GM21367 (cell line): Measurements from ENCODE around the gene OTUD5.
A peak's percentile ranks its signal among the peaks of the same experiment; 100 is the strongest.
"Not testable (repeated sequence)": the region's sequence is repeated elsewhere in the genome, so short reads cannot be mapped to it uniquely, and the experiment has no call there.

ENCODE experiments used
- ATAC-seq: cut with Tn5 transposase; IDR thresholded peaks from one replicate; pipeline ENCODE4 v1.9.1; 2021; ENCODE audit not compliant: unreplicated experiment

OTUD5 gene, protein sequence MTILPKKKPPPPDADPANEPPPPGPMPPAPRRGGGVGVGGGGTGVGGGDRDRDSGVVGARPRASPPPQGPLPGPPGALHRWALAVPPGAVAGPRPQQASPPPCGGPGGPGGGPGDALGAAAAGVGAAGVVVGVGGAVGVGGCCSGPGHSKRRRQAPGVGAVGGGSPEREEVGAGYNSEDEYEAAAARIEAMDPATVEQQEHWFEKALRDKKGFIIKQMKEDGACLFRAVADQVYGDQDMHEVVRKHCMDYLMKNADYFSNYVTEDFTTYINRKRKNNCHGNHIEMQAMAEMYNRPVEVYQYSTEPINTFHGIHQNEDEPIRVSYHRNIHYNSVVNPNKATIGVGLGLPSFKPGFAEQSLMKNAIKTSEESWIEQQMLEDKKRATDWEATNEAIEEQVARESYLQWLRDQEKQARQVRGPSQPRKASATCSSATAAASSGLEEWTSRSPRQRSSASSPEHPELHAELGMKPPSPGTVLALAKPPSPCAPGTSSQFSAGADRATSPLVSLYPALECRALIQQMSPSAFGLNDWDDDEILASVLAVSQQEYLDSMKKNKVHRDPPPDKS

GRCh38 chrX:48957477-48957826 is at the start of gene OTUD5:
TSS of gene OTUD5 (minus strand) at chrX:48957607. CDS start at chrX:48957570, 37 bp downstream.
- ATAC-seq, result peak; percentile 23

- no peak for ATAC-seq
Measured at GRCh38 chrX:49003696-49004095, 46.3 kb upstream of the OTUD5 start.

DNA sequence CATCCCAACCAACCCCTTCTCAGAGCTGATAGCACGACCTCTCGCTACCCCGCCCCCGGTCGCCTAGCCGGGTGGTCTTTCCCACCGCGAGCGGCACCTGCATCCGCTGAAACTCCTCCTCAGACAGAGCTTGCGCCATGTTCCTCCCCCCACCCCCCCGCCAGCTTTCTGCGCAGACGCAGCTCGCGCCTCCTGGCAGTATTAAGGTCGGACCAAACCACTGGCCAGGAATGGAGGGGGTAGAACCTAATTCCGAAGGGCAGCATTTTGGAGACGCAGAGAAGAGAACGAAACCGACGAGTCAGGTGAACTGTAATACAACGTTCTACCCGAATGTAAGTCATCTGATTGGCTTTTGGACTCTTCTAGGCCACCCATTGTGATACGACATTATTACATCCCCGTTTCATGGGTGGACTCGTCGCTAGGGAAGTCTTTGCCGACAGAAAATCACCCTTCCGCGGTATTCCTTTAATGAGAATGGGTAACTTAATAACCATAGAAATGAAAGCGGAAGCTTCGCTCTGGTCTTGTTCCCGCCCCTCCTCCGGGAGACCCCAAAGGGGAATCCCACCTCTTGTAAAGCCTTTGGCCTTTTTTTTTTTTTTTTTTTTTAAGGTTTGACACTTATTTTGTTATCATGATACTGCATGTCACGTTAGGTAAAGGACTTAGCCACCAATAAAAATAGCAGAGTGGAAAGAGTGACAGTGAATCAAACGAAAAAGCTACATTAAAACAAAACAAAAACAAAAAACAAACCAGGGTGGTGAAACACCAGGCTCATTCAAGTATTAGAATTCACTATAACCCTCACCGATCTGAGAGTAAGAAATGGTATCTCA is 44.9 kb upstream of the OTUD5 start, which contains the start of gene GRIPAP1:
TSS of gene GRIPAP1 (minus strand) at position 174 of the 845 bp plus-strand sequence. CDS start at position 139, 35 bp downstream.
- peak; percentile 70 for ATAC-seq

DNA sequence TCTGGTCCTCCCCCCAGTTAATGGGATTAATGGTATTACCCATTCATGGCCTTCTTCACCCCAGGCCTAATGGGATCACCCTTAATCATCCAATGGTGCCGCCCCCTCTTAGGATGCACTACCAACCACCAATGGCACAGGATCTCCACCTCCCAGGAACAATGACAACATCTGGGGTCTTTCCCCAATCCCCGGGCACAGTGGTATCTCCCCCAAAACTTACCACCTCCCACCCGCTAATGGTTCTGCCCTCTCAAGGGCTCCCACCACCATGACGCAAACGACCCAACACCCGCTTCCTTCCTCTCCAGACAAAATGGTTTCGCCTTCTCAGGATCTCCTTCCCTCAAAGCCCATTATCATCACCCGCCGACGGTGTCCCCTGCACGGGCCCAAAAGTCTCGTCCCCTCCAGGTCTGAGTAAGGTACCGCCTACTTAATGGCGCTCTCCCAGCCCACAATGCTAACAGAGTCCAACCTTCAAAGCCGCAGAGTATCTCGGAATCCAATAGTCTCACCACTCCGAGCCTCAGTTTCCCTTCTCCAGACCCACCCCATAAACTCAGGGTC is 44.2 kb upstream of the OTUD5 start:
- ATAC-seq, result no peak

GRCh38 chrX:49000636-49001035 is 43.2 kb upstream of the OTUD5 start:
- no peak for ATAC-seq

GRCh38 chrX:48999030-48999429 is 41.6 kb upstream of the OTUD5 start:
- ATAC-seq, result no peak

- no peak for ATAC-seq
Measured at GRCh38 chrX:48998391-48998790, 41.0 kb upstream of the OTUD5 start.

DNA sequence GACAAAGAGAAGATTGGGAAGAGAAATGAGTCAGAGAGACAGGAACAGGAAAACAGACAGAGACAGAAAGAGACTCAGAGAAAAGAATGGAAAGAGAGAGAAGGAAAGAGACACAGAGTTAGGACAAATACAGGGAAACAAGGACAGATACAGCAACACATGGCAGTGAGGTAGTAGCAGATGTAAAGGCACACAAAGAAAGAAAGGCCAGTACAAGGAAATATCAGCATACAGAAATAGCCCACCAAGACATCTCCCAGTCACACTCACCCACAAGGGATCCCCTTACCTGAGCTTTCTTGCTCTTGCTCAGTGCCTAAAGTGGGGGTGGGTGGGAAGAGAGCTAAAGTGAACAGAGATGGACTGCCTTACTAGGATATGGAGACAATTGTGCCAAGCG is 40.5 kb upstream of the OTUD5 start:
- no peak for ATAC-seq

DNA sequence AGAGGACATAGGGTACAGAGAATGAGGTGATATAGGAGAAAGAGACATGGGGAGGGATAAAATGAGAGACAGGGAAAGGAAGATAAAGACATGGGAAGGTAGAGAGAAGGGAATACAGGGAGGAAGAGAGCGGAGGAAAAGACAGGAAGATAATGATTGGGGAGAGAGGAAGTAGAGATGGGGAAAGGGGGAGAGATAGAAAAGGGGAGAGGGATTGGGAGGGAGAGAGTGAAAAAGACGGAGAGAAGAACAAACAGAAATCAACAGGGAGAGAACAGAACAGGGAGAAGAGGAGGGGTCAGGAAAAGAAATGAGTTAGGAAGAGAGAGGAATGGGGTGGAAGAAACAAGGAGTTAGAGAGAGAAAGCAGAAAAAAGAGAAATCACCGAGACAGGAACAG is 40.0 kb upstream of the OTUD5 start:
- no peak for ATAC-seq

DNA sequence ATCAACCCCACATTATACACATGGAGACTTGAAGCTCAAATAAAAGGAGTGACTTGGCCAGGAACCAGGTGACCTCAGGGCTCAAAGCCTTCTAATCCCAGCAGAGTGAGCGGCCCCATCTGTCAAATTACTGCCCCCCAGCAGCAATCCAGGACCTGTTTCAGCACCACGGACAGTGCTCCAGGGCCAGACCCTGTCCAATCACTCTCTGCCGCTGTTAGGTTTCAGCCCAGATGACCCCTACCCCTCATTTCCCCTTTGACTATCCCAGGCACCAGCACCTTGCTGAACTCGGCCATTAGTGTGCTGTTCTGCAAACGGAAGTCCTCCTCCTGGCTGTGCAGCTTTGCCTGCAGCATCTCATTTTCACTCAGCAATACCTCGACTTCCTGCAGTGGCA is 39.6 kb upstream of the OTUD5 start:
- ATAC-seq, result no peak

- no peak for ATAC-seq
Measured at GRCh38 chrX:48992341-48992740, 34.9 kb upstream of the OTUD5 start.

DNA sequence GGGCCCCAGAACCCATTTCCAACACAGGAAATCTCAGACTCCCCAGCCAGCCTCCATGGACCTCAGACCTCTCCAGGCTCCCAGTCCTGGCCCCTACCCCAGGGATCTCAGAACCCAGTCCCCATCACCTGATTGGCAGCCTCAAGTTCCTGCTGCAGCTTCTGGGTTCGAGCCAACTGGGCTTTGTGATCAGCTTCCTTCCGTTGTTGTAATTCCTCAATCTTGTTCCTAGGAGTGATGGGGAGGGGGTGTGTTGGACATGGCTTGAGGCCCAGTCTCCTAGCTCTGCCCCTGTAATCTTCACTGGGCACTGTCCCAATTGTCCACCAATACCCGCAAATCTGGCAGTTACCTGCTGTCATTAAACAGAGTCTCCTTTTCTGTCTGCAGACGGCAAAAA is 32.1 kb upstream of the OTUD5 start:
- no peak for ATAC-seq

DNA sequence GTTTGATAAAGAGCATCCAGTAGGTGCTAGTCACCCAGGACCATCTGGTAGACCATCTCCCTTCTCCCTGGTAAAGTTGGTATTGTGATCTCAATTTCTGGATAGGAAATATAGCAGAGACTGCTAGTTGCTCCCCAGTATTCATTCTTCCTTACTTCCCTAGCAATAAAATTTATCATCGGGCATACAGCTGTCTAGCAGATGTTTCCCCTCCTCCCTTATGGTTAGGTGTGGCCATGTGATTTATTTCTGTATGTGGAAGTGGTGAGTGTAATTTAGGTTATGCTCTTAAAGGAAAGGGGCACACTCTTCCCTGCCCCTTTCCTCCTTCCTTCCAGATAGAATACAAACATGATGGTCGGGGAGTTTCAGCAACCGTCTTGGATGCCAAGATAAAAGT is 26.5 kb upstream of the OTUD5 start:
- ATAC-seq, result no peak

GRCh38 chrX:48983081-48983480 is 25.7 kb upstream of the OTUD5 start:
- no peak for ATAC-seq

DNA sequence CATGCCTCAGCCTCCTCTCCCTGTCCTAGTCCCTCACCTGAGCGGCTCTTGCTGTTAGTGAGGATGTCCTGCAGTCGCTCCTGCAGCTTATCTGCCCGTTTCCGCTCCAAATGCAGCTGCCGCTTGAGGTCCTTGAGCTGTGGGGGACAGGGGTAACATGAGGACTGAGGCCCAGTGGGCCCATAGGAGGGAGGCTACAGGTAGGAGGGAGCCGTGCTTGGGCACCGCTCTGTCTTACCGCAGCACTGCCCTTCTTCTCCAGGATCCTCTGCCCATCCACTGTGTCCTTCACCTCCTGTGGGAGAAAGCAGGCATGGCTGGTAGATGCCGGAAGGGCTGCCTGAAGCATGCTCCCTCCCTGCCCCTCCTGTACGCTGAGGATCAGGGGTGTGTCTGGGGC is 23.8 kb upstream of the OTUD5 start:
- no peak for ATAC-seq

DNA sequence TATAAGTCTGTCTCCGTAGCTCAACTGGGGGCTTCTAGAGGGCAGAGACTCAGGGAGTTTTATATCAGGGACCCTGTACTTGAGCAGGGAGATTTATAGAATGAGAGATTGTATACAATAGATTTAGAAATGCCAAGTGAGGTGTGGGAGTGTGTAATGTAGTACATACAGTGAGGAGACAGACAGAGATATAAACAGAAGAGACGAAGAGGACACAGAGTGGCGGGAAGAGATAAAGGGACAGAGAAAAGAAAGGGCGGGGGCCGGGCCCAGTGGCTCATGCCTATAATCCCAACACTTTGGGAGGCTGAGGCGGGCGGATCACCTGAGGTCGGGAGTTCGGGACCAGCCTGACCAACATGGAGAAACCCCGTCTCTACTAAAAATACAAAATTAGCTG is 22.9 kb upstream of the OTUD5 start:
- ATAC-seq, result not testable (repeated sequence)

DNA sequence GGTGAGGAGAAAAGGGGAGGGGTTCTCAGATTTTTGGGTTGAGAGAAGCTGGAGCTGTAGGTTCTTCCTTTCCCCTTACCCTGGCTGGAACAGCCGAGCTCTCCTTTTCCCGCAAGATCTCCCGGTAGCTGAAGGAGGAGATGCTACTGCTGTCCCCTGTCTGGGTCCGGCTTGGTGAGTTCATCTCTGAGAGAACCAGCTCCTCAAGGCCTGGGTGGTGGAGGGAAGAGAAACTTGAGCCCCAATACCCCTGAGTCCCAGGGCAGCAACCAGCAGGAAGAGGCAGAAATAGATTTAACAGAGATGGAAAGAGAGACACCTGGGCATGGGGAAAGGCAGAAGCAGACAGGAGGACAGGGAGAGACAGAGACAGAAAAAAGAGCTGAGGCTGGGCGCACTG is 20.8 kb upstream of the OTUD5 start:
- ATAC-seq, result no peak

- no peak for ATAC-seq
Measured at GRCh38 chrX:48976086-48976485, 18.7 kb upstream of the OTUD5 start.

DNA sequence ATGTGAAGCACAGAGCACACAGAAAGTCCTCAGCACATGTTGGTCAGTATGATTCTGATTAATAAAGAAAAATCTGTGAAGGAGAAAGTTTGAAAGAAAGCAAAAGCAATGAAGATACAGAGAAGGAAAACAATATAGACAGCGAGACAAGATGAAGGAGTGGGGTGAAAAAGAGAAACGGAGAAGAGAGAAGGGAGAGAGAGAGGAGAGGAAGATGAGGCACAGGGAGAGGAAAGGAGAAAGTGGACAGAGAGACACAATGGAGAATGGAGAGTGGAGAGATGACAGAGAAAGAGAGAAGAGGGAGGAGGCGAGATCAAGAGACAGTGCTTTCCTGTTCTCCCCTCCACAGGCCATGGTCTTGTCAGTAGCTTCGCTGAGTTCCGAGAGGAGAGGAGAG is 18.1 kb upstream of the OTUD5 start:
- no peak for ATAC-seq

DNA sequence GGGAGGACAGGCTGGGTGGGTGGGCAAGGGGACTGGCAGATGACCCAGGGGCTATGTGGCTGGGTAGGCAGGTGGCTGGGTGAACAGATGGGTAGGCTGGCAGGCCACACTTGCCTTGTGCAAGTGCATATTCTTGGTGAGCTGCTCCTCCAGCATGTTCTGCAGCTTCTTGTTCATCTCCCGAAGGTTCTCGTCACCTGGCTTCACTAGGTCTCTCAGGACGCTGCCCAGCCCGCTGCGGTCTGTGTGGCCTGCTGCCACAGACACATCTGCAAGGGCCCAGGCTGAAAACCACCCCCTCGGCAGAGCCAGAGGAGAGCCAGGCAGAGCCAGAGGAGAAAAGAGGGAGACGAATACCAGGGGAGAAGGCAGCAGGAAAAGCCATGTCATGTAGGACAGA is 17.6 kb upstream of the OTUD5 start:
- ATAC-seq, result no peak

DNA sequence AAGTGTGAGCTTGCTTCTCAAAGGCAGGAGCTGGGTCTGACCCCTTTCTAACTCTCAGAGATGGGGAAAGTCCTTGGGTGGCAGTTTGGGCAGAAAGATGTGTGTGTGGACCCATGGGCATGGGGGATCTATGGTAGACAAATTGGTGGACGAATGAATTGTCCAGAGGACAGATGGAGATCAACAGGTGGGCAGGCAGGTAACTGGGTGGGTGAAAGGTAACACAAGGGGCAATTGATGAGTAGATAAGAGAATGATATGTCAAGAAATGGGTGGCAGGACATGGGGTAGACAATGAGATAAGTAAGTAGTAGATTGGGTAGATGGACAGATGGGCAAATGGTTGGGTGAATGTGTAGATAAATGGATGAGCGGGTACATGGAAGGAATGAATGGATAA is 17.2 kb upstream of the OTUD5 start:
- no peak for ATAC-seq

DNA sequence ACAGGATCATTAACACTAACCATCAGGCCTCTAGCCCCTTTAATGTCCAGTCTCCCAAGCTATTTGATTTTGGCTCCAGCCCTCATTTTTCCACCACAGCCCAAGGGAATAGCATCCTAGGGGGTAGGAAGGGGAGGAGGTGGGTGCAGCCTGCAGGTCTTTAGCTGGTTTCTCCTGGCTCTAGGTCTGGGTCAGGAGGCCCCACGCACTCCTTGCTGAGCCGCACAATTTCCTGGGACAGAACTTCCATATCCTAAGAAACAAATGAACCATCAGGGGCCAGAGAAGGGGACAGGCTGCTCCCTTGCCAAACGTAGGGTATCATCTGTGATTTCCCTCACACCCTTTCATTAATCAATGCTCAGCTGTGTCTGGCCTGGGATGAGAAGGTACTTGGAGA is 16.6 kb upstream of the OTUD5 start:
- ATAC-seq, result no peak
